MCF 10A (cell line): ENCODE measurements around the gene IFIT3. TPM values are rescaled to one million over a fixed set of nuclear protein-coding genes. Genes with fewer than 3 reads are reported as not detected.
"Not testable (repeated sequence)": the region's sequence is repeated elsewhere in the genome, so short reads cannot be mapped to it uniquely, and the experiment has no call there.

Experiments
- BruUV-seq: library from RNA; stranded (reverse); fragments of 400-500 nt; replicated peaks from 2 replicates; lab custom pipeline; 2021; lab: Mats Ljungman, UMichigan
- CTCF ChIA-PET: fragments of 300-600 bp; sonication (Branson Sonifier 250); formaldehyde crosslinking; extraction: SDS; loops from one replicate; lab custom pipeline; 2021; ENCODE audit warnings: antibody characterized with exemption, inconsistent platforms; lab: Yijun Ruan, JAX
- POLR2A ChIA-PET: fragments of 300-600, 350-650 bp; sonication (Branson Sonifier 250); formaldehyde crosslinking; extraction: SDS; loops from one replicate; lab custom pipeline; 2020; ENCODE audit warnings: antibody characterized with exemption, inconsistent platforms; lab: Yijun Ruan, JAX
- DNase-seq: peaks from one replicate; pipeline ENCODE4 v3.0.0-alpha.2; 2018; ENCODE audit not compliant: unreplicated experiment
- H3K27ac Mint-ChIP-seq: one replicate; pipeline ENCODE4 v1.8.0; 2022; ENCODE audit warnings: mild to moderate bottlenecking, low read depth, mixed read lengths; ENCODE audit not compliant: unreplicated experiment
- H3K27me3 Mint-ChIP-seq: one replicate; pipeline ENCODE4 v1.8.0; 2022; ENCODE audit warnings: mixed read lengths; ENCODE audit not compliant: insufficient read depth, unreplicated experiment
- H3K36me3 Mint-ChIP-seq: one replicate; pipeline ENCODE4 v1.8.0; 2022; ENCODE audit warnings: mild to moderate bottlenecking, moderate library complexity, mixed read lengths; ENCODE audit not compliant: insufficient read depth, unreplicated experiment
- H3K4me1 Mint-ChIP-seq: one replicate; pipeline ENCODE4 v1.8.0; 2022; ENCODE audit warnings: mixed read lengths; ENCODE audit not compliant: insufficient read depth, unreplicated experiment
- H3K4me3 Mint-ChIP-seq: one replicate; pipeline ENCODE4 v1.8.0; 2022; ENCODE audit warnings: mild to moderate bottlenecking, moderate library complexity, mixed read lengths; ENCODE audit not compliant: unreplicated experiment
- H3K9me3 Mint-ChIP-seq: one replicate; pipeline ENCODE4 v1.8.0; 2022; ENCODE audit warnings: mixed read lengths; ENCODE audit not compliant: unreplicated experiment
- CTCF ChIP-seq: fragments of 200-600 bp; IDR thresholded peaks from one replicate; pipeline ENCODE4 v1.8.0; 2022; ENCODE audit warnings: antibody characterized with exemption, mild to moderate bottlenecking; ENCODE audit not compliant: unreplicated experiment
- intact Hi-C: fragments of 100-400 bp; cut with micrococcal nuclease; formaldehyde crosslinking; loops from 2 replicates; pipeline ENCODE4 v1.14.1; 2022
- total RNA-seq: library from RNA; stranded (reverse); gene quantifications from 2 replicates; pipeline ENCODE4 v1.2.3, GENCODE V29; 2022

IFIT3 gene
- total RNA-seq, 1 experiment from 2014 or later = 1.4 TPM

GRCh38 chr10:89312973-89313372, 14.8 kb upstream of the IFIT3 start:
- intact Hi-C loops = no loop called here
- TF ChIP-seq CTCF = no peak
- no peak for DNase-seq
- H3K4me3 Mint-ChIP-seq = no peak overlapping the region
- H3K4me1 Mint-ChIP-seq = no peaks in the 10 kb centered on the region
- ChIA-PET CTCF (interaction anchor here (0.6 kb wide), 2 partner anchors 49 to 1176 kb away, joined by 3 read pairs; no protein-coding TSS in a partner anchor), POLR2A (interaction anchor here (0.8 to 1.7 kb wide), 2 partner anchors 11 to 45 kb away, joined by 3 to 6 read pairs; partner anchors contain the start of gene IFIT2)
- H3K36me3 Mint-ChIP-seq = no peaks in the 10 kb centered on the region
- H3K27me3 Mint-ChIP-seq = no peaks in the 10 kb centered on the region
- peaks cover 11% of the 10 kb centered on the region for H3K9me3 Mint-ChIP-seq
- no TSS peak for BruUV-seq
- H3K27ac Mint-ChIP-seq = no peak overlapping the region

GRCh38 chr10:89314676-89315075, 13.1 kb upstream of the IFIT3 start:
- H3K27ac Mint-ChIP-seq = no peak overlapping the region
- H3K4me1 Mint-ChIP-seq = no peaks in the 10 kb centered on the region
- H3K27me3 Mint-ChIP-seq = no peaks in the 10 kb centered on the region
- TF ChIP-seq CTCF = no peak
- peaks cover 15% of the 10 kb centered on the region for H3K9me3 Mint-ChIP-seq
- intact Hi-C loops = no loop called here
- POLR2A ChIA-PET = interaction anchor here (1.6 kb wide), 1 partner anchor 13 kb away, joined by 4 read pairs; the partner anchor contains the start of gene IFIT2
- no peak overlapping the region for H3K4me3 Mint-ChIP-seq
- H3K36me3 Mint-ChIP-seq = no peaks in the 10 kb centered on the region
- CTCF ChIA-PET = no interaction called here
- no peak for DNase-seq
- no TSS peak for BruUV-seq

DNA sequence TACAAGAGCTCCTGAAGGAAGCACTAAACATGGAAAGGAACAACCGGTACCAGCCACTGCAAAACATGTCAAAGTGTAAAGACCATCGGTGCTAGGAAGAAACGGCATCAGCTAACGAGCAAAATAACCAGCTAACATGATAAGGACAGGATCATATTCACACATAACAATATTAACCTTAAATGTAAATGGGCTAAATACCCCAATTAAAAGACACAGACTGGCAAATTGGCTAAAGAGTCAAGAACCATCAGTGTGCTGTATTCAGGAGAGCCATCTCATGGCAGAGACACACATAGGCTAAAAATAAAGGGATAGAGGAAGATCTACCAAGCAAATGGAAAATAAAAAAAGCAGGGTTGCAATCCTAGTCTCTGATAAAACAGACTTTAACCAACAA, 9.8 kb upstream of the IFIT3 start:
- DNase-seq, CTCF ChIA-PET, POLR2A ChIA-PET, H3K27ac Mint-ChIP-seq, intact Hi-C loops, BruUV-seq, H3K4me1 Mint-ChIP-seq, H3K4me3 Mint-ChIP-seq, H3K36me3 Mint-ChIP-seq, H3K27me3 Mint-ChIP-seq: not testable (repeated sequence)
- H3K9me3 Mint-ChIP-seq = peaks cover 15% of the 10 kb centered on the region

DNA sequence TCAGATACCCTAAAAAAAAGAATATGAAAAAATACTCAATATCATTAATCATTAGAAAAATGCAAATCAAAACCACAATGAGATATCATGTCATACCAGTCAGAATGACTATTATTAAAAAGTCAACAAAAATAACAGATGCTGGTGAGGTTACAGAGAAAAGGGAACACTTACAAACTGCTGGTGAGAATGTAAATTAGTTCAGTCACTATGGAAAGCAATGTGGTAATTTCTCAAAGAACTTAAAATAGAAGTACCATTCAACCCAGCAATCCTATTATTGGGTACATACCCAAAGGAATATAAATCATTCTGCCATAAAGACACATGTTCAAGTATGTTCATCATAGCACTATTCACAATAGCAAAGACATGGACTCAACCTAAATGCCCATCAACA, 2.7 kb upstream of the IFIT3 start:
- H3K36me3 Mint-ChIP-seq, H3K9me3 Mint-ChIP-seq, intact Hi-C loops, H3K4me3 Mint-ChIP-seq, CTCF ChIA-PET, DNase-seq, H3K27me3 Mint-ChIP-seq, BruUV-seq, H3K27ac Mint-ChIP-seq: not testable (repeated sequence)
- peaks cover 12% of the 10 kb centered on the region for H3K4me1 Mint-ChIP-seq
- POLR2A ChIA-PET = interaction anchor here (0.8 kb wide), 1 partner anchor 63 kb away, joined by 3 read pairs; no protein-coding TSS in a partner anchor

DNA sequence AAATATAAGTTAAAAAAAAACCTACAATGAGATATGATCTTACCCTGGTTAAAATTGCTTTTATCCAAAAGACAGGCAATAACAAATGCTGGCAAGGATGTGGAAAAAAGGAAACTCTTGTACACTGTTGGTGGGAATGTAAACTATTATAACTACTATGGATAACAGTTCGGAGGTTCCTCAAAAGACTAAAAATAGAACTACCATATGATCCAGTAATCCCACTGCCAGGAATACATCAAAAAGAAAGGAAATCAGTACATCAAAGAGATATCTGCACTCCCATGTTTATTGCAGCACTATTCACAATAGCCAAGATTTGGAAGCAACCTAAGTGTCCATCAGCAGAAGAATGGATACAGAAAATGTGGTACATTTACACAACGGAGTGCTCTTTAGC, 1.9 kb upstream of the IFIT3 start:
- POLR2A ChIA-PET, H3K27me3 Mint-ChIP-seq, intact Hi-C loops, H3K9me3 Mint-ChIP-seq, H3K36me3 Mint-ChIP-seq, H3K4me3 Mint-ChIP-seq, CTCF ChIA-PET, BruUV-seq, H3K27ac Mint-ChIP-seq, DNase-seq: not testable (repeated sequence)
- peaks cover 12% of the 10 kb centered on the region for H3K4me1 Mint-ChIP-seq
